GM12878 (cell line): ENCODE data around the gene ITPKB. TPM values are rescaled to one million over a fixed set of nuclear protein-coding genes. Genes with fewer than 3 reads are reported as not detected.

ENCODE experiments used
- BRCA1 ChIP-seq: IDR thresholded peaks from 2 replicates; pipeline ENCODE4 v1.6.1; 2011; ENCODE audit warnings: low read depth, low read length, improper control_type of control experiment
- HDAC2 ChIP-seq: fragments of 200-600 bp; sonication (generic); IDR thresholded peaks from 2 replicates; pipeline ENCODE4 v1.6.1; 2017
- JUNB ChIP-seq: IDR thresholded peaks from 2 replicates; pipeline ENCODE4 v1.6.1; 2016; ENCODE audit warnings: antibody characterized with exemption, mild to moderate bottlenecking
- YBX1 ChIP-seq: fragments of 450-650 bp; IDR thresholded peaks from 2 replicates; pipeline ENCODE4 v1.6.1; 2016; ENCODE audit warnings: antibody characterized with exemption
- polyA plus RNA-seq, 11 experiments: library from polyadenylated mRNA; depleted of rRNA in 4 of 11; unstranded in 6 of 11; stranded (reverse) in 5 of 11; fragments of >200 nt; fragmentation: Nextera tagmentation in 4 of 11; fragmentation: Illumina TruSeq in 1 of 11; extraction: Ambion mirVana in 4 of 11; extraction: Trizol in 1 of 11; gene quantifications; 1 replicate in 1 of 11; 2 replicates in 10 of 11; pipeline versions ENCODE4 v1.2.1 to v1.2.3, GENCODE V29; 2011 to 2016; ENCODE audit warnings: inconsistent platforms in 2 of 11, missing spikeins in 2 of 11, low read depth in 1 of 11
- total RNA-seq, 4 experiments: library from RNA; depleted of rRNA in 3 of 4; stranded (reverse); fragments of >200 nt in 3 of 4; fragmentation: Illumina TruSeq in 1 of 4; extraction: Trizol in 1 of 4; gene quantifications; 2 replicates each; pipeline versions ENCODE4 v1.2.1 to v1.2.3, GENCODE V29; 2013 to 2021
- TF ChIP-seq, protein P1 (sequence below): fragments of 150-350 bp; IDR thresholded peaks from 2 replicates; pipeline ENCODE4 v1.6.1; 2016; ENCODE audit warnings: low read depth, low read length
- TF ChIP-seq, protein P2 (sequence below): IDR thresholded peaks from 2 replicates; pipeline ENCODE4 v1.6.1; 2011; ENCODE audit warnings: borderline replicate concordance, low read depth, mild to moderate bottlenecking, moderate library complexity, mixed read lengths, low read length; ENCODE audit not compliant: insufficient read depth; ENCODE audit errors: extremely low read length

Gene ITPKB
- total and polyA plus RNA-seq, 10 of the 15 experiments (the other 5 are each of a cell fraction or from before 2014, with no cell fraction given) = 1.3 to 38.7 (median 12.9) TPM

DNA sequence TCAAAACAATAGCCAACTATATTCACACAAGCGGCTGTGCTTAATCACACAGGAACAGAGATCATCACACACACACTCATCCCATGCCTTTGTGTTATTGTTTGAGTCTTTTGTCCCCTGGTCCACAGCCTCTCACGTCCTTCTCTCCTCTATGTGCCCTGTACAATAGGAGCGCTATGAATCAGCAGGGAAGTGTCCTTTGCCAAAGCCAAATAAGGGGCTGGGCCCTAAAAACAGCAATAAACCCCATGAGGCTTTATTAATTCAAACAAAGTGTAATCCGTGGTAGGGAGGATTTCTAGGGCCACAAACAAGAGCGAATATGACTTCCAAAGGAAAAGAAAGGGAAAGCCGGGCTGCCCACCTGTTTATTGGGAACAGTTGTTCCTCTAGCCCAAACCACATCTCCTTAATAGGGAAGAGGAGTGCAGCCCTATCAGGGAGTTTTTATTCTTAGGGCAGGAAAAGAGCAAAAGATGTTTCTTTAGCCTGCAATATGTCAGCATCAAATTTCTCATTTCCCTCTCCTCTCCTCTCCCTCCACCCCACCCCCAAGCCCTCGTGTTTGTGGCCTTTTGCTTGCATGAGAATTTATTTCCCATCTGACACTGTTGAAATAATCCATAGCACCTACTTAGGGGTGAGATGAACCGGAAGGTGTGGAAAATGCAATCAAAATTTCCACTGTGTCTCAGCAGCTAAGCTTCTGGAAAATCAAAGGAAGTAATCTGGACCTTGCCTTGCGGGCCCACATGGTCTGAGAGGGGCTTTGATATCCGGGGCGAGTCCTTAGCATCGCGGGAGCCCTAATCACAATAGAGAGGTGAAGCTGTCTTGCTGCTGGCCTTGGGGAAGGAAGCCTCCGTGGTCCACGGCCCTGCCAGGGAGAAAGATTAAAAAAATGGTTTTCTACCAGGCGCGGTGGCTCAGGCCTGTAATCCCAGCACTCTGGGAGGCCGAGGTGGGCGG is 45.3 kb upstream of the ITPKB start (continued):
- TF ChIP-seq, protein P1, sequence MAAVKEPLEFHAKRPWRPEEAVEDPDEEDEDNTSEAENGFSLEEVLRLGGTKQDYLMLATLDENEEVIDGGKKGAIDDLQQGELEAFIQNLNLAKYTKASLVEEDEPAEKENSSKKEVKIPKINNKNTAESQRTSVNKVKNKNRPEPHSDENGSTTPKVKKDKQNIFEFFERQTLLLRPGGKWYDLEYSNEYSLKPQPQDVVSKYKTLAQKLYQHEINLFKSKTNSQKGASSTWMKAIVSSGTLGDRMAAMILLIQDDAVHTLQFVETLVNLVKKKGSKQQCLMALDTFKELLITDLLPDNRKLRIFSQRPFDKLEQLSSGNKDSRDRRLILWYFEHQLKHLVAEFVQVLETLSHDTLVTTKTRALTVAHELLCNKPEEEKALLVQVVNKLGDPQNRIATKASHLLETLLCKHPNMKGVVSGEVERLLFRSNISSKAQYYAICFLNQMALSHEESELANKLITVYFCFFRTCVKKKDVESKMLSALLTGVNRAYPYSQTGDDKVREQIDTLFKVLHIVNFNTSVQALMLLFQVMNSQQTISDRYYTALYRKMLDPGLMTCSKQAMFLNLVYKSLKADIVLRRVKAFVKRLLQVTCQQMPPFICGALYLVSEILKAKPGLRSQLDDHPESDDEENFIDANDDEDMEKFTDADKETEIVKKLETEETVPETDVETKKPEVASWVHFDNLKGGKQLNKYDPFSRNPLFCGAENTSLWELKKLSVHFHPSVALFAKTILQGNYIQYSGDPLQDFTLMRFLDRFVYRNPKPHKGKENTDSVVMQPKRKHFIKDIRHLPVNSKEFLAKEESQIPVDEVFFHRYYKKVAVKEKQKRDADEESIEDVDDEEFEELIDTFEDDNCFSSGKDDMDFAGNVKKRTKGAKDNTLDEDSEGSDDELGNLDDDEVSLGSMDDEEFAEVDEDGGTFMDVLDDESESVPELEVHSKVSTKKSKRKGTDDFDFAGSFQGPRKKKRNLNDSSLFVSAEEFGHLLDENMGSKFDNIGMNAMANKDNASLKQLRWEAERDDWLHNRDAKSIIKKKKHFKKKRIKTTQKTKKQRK = no peak
- TF ChIP-seq, protein P2, sequence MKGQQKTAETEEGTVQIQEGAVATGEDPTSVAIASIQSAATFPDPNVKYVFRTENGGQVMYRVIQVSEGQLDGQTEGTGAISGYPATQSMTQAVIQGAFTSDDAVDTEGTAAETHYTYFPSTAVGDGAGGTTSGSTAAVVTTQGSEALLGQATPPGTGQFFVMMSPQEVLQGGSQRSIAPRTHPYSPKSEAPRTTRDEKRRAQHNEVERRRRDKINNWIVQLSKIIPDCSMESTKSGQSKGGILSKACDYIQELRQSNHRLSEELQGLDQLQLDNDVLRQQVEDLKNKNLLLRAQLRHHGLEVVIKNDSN = no peak
- no peak for TF ChIP-seq JUNB
- TF ChIP-seq BRCA1 = no peak
- no peak for TF ChIP-seq YBX1
- no peak for TF ChIP-seq HDAC2
- TF ChIP-seq, all 136 proteins: peak for 0
